Erythroblast (primary cell): Measurements from ENCODE around the gene METTL13.
"Not testable (repeated sequence)": the region's sequence is repeated elsewhere in the genome, so short reads cannot be mapped to it uniquely, and the experiment has no call there.

Experiments used
- DNase-seq, 2 experiments: peaks; one replicate each; lab custom pipeline; 2025; lab: John Stamatoyannopoulos, UW
- GATA1 ChIP-seq: IDR thresholded peaks from 2 replicates; pipeline ENCODE4 v1.6.1; 2011; ENCODE audit warnings: low read depth, mild to moderate bottlenecking, control low read depth, low read length, moderate library complexity
- POLR2A ChIP-seq: IDR thresholded peaks from 2 replicates; pipeline ENCODE4 v1.6.1; 2011; ENCODE audit warnings: mild to moderate bottlenecking, low read length

METTL13 gene

GRCh38 chr1:171786534-171786933 is 5.1 kb downstream of the METTL13 start:
- TF ChIP-seq GATA1 (no peak), POLR2A (no peak)
- peak in 1 of 2 experiments; percentile 52 for DNase-seq

GRCh38 chr1:171787686-171788480 is 6.4 kb downstream of the METTL13 start:
- TF ChIP-seq GATA1, result no peak
- no peak for TF ChIP-seq POLR2A
- DNase-seq, result no peak

- DNase-seq, result no peak
- no peak for TF ChIP-seq GATA1
- TF ChIP-seq POLR2A, result no peak
These were observed 7.2 kb downstream of the METTL13 start for GRCh38 chr1:171788696-171789095.

GRCh38 chr1:171790318-171790717 is 8.9 kb downstream of the METTL13 start:
- TF ChIP-seq POLR2A (no peak), GATA1 (no peak)
- no peak for DNase-seq

- TF ChIP-seq GATA1 (no peak), POLR2A (peak; percentile 52)
- peak; percentile 41 to 73 for DNase-seq
These were observed 11.4 kb downstream of the METTL13 start for GRCh38 chr1:171792656-171793369.

- DNase-seq, result peak; percentile 33 to 48
- TF ChIP-seq GATA1 (no peak), POLR2A (no peak)
These were observed 12.2 kb downstream of the METTL13 start for GRCh38 chr1:171793636-171794035.

GRCh38 chr1:171794085-171794484 is 12.6 kb downstream of the METTL13 start:
- DNase-seq, result peak; percentile 9 to 44
- no peak for TF ChIP-seq GATA1
- no peak for TF ChIP-seq POLR2A

- no peak for TF ChIP-seq GATA1
- TF ChIP-seq POLR2A, result no peak
- no peak for DNase-seq
These were observed 15.1 kb downstream of the METTL13 start for GRCh38 chr1:171796592-171796991.

GRCh38 chr1:171798311-171798710 is 16.9 kb downstream of the METTL13 start:
- no peak for DNase-seq
- no peak for TF ChIP-seq GATA1
- no peak for TF ChIP-seq POLR2A

- no peak for DNase-seq
- TF ChIP-seq GATA1 (no peak), POLR2A (no peak)
These were observed 17.3 kb downstream of the METTL13 start for GRCh38 chr1:171798765-171799164.

- TF ChIP-seq POLR2A, result no peak
- TF ChIP-seq GATA1, result no peak
- DNase-seq, result peak; percentile 20 to 21
These were observed 17.7 kb downstream of the METTL13 start for GRCh38 chr1:171799166-171799565.

- DNase-seq, result not testable (repeated sequence)
These were observed 18.2 kb downstream of the METTL13 start for GRCh38 chr1:171799698-171800097.

GRCh38 chr1:171800342-171800741 is 18.9 kb downstream of the METTL13 start:
- DNase-seq, result peak in 1 of 2 experiments; percentile 6
- TF ChIP-seq POLR2A (no peak), GATA1 (no peak)

GRCh38 chr1:171800851-171801250 is 19.4 kb downstream of the METTL13 start:
- no peak for DNase-seq
- no peak for TF ChIP-seq GATA1
- no peak for TF ChIP-seq POLR2A

GRCh38 chr1:171801487-171801891 is 20.0 kb downstream of the METTL13 start:
- DNase-seq, result peak; percentile 41 to 65
- TF ChIP-seq GATA1 (no peak), POLR2A (no peak)
